Measurements from ENCODE around the gene CD59. TPM values are rescaled to one million over a fixed set of nuclear protein-coding genes. Genes with fewer than 3 reads are reported as not detected.
A peak's percentile ranks its signal among the peaks of the same experiment; 100 is the strongest.

The CD59 gene
- total and polyA plus RNA-seq, 2 of the 4 experiments (the other 2 are of a cell fraction): 765 to 1,140 TPM

DNA sequence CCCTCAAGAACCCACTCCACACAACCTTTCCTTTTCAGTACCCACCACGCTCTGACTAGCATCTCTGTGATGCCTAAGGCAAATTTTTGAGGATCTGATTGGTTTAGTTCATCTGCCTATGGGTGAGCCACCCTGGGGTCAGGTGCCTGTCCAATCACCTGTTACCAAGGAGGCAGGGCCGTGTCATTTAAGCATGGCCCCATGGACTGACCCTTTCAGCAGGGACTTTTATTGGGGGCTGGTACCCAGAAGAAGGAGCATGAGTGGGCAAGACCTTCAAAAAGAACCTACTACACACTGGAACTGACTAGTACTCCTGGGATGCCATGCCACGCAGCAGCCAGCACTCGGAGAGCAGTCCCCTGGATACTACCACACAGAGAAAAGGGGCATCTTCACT is 64.0 kb downstream of the CD59 start:
- Histone ChIP-seq H4K5ac (ENCODE audit: low read depth, low read length) (no peak overlapping the region), H4K91ac (ENCODE audit: insufficient read depth, low read depth, low read length) (no peak overlapping the region), H3K4me3 (ENCODE audit: insufficient read depth, low read depth, low read length) (no peak overlapping the region), H3K4me2 (ENCODE audit: low read depth, low read length) (no peak overlapping the region), H3K18ac (ENCODE audit: low read depth, low read length) (no peak overlapping the region), H4K8ac (ENCODE audit: low read depth in 2 of 2, low read length in 2 of 2) (no peak overlapping the region), H2BK5ac (ENCODE audit: low read depth, low read length, poor library complexity, severe bottlenecking) (no peak overlapping the region), H3K4me1 (ENCODE audit: control insufficient read depth, insufficient read depth, low read length) (peaks cover 10% of the 10 kb centered on the region), H3K9me1 (ENCODE audit: insufficient read depth, low read length) (peaks cover 20% of the 10 kb centered on the region), H3K14ac (replicated peaks; ENCODE audit: low read depth, low read length) (peak overlapping the region; percentile 7; the same call in 1 of the 2 replicates), H2BK20ac (ENCODE audit: low read depth, low read length) (0 out of 2 replicates have a peak overlapping the region, but pooled peaks have one; percentile 11), H4K20me1 (ENCODE audit: insufficient read depth, low read length) (no peaks in the 10 kb centered on the region; the same call in 1 of the 2 replicates), H2AK9ac (replicated peaks; ENCODE audit: low read depth, low read length, poor library complexity) (no peak overlapping the region), H3K27ac (ENCODE audit: insufficient read depth, low read length) (no peak overlapping the region), H2AK5ac (ENCODE audit: low read depth, low read length) (peak overlapping the region; percentile 35; the same call in 1 of the 2 replicates), H3K79me1 (ENCODE audit: low read depth in 1 of 2, low read length in 2 of 2) (peaks cover 0 to 6% of the 10 kb centered on the region in 2 experiments; a peak in 2 of 4 replicates), H3K9ac (ENCODE audit: low read depth, low read length) (no peak overlapping the region), H3K4ac (ENCODE audit: low read depth, low read length) (no peak overlapping the region; the same call in 1 of the 2 replicates), H3K23ac (ENCODE audit: low read depth, low read length) (no peak overlapping the region), H2BK15ac (ENCODE audit: low read depth, low read length) (0 out of 3 replicates have a peak overlapping the region, but pooled peaks have one; percentile 7), H3K27me3 (ENCODE audit: control insufficient read depth, insufficient read depth, low read length) (no peaks in the 10 kb centered on the region), H2AFZ (replicated peaks; ENCODE audit: low read length, poor library complexity) (no peak overlapping the region), H3K56ac (ENCODE audit: extremely low read depth, insufficient read depth, low read length) (no peak overlapping the region), H3K36me3 (ENCODE audit: control insufficient read depth, insufficient read depth, low read length) (no peaks in the 10 kb centered on the region), H3K9me3 (ENCODE audit: control insufficient read depth, insufficient read depth, low read length) (no peaks in the 10 kb centered on the region), H2BK120ac (ENCODE audit: low read depth, low read length) (peak overlapping the region; percentile 39; the same call in 1 of the 2 replicates)
- dilution Hi-C loops (cut with HindIII; ENCODE audit: low sequenced_read_pairs, unreplicated experiment) (no loop called here), in situ Hi-C loops (cut with MboI; ENCODE audit: low sequenced_read_pairs) (no loop called here), intact Hi-C loops (cut with micrococcal nuclease) (no loop called here)
- CTCF ChIA-PET: no interaction called here
- TF ChIP-seq MAFK (IDR thresholded peaks at IDR 0.05; ENCODE audit: low read depth, low read length) (no peak), NFE2L2 (IDR thresholded peaks at IDR 0.05; ENCODE audit: low read depth, low read length) (no peak), RFX5 (IDR thresholded peaks at IDR 0.05; ENCODE audit: low read depth, low read length) (peak; percentile 49; the same call in 1 of the 2 replicates)
- TF ChIP-seq, protein P1, sequence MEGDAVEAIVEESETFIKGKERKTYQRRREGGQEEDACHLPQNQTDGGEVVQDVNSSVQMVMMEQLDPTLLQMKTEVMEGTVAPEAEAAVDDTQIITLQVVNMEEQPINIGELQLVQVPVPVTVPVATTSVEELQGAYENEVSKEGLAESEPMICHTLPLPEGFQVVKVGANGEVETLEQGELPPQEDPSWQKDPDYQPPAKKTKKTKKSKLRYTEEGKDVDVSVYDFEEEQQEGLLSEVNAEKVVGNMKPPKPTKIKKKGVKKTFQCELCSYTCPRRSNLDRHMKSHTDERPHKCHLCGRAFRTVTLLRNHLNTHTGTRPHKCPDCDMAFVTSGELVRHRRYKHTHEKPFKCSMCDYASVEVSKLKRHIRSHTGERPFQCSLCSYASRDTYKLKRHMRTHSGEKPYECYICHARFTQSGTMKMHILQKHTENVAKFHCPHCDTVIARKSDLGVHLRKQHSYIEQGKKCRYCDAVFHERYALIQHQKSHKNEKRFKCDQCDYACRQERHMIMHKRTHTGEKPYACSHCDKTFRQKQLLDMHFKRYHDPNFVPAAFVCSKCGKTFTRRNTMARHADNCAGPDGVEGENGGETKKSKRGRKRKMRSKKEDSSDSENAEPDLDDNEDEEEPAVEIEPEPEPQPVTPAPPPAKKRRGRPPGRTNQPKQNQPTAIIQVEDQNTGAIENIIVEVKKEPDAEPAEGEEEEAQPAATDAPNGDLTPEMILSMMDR (conservative IDR thresholded peaks at IDR 0.05; ENCODE audit: low read depth, low read length): no peak
- TF ChIP-seq, protein P2, sequence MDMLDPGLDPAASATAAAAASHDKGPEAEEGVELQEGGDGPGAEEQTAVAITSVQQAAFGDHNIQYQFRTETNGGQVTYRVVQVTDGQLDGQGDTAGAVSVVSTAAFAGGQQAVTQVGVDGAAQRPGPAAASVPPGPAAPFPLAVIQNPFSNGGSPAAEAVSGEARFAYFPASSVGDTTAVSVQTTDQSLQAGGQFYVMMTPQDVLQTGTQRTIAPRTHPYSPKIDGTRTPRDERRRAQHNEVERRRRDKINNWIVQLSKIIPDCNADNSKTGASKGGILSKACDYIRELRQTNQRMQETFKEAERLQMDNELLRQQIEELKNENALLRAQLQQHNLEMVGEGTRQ (IDR thresholded peaks at IDR 0.05; ENCODE audit: low read depth, low read length): no peak
- POLR2A ChIA-PET (ENCODE audit: unreplicated experiment): no interaction called here
- WGBS, 2 experiments (ENCODE audit: extremely low coverage in 2 of 2, insufficient read length in 1 of 2): 100% methylated on average over 1 of the region's 4 CpGs; no CpG with 5 or more reads in 1 of the 2 experiments
- BruUV-seq (replicated peaks): no TSS peak
- DNase-seq: no peak
- ATAC-seq (ENCODE audit: low read depth): no peak
